Naive B cell (primary cell): ENCODE data around the gene IZUMO4. TPM values are rescaled to one million over a fixed set of nuclear protein-coding genes. Genes with fewer than 3 reads are reported as not detected.
"Not testable (repeated sequence)": the region's sequence is repeated elsewhere in the genome, so short reads cannot be mapped to it uniquely, and the experiment has no call there.

Source experiments
- ATAC-seq, 2 donors: fragments of 150-1000 bp; cut with Tn5 transposase; 2 replicates each; pipeline ENCODE4 v1.10.0; 2021; ENCODE audit warnings: low read depth in 2 of 2, mild to moderate bottlenecking in 2 of 2, moderate library complexity in 2 of 2
- DNase-seq: peaks from one replicate; pipeline ENCODE4 v3.0.0; 2022
- H3K27ac Mint-ChIP-seq, 6 donors: one replicate each; pipeline ENCODE4 v1.8.0; 2020 to 2022; ENCODE audit warnings: mild to moderate bottlenecking in 6 of 6, mixed read lengths in 6 of 6, moderate library complexity in 5 of 6, inconsistent platforms in 2 of 6
- H3K27me3 Mint-ChIP-seq, 3 donors: one replicate each; pipeline ENCODE4 v1.8.0; 2021 to 2022; ENCODE audit warnings: mixed read lengths in 3 of 3, mild to moderate bottlenecking in 1 of 3
- H3K36me3 Mint-ChIP-seq, 2 donors: one replicate each; pipeline ENCODE4 v1.8.0; 2020 to 2022; ENCODE audit warnings: mixed read lengths in 2 of 2, inconsistent platforms in 1 of 2, mild to moderate bottlenecking in 1 of 2
- H3K4me1 Mint-ChIP-seq, 3 donors: one replicate each; pipeline ENCODE4 v1.8.0; 2020 to 2022; ENCODE audit warnings: mixed read lengths in 3 of 3, inconsistent platforms in 1 of 3, mild to moderate bottlenecking in 1 of 3, moderate library complexity in 1 of 3
- H3K4me3 Mint-ChIP-seq, 8 donors: one replicate each; pipeline ENCODE4 v1.8.0; 2020 to 2022; ENCODE audit warnings: mild to moderate bottlenecking in 8 of 8, mixed read lengths in 8 of 8, moderate library complexity in 8 of 8, inconsistent platforms in 2 of 8
- H3K9me3 Mint-ChIP-seq, 7 donors: one replicate each; pipeline ENCODE4 v1.8.0; 2020 to 2022; ENCODE audit warnings: mixed read lengths in 7 of 7, mild to moderate bottlenecking in 5 of 7, inconsistent platforms in 2 of 7, moderate library complexity in 1 of 7
- polyA plus RNA-seq, 6 donors: library from polyadenylated mRNA; unstranded; fragments of 300-500 nt; fragmentation: Illumina TruSeq; gene quantifications; one replicate each; pipeline ENCODE4 v1.2.3, GENCODE V29; 2021; ENCODE audit warnings: low read depth in 6 of 6

IZUMO4 gene
- polyA plus RNA-seq, 6 donors from 2014 or later: 0.48 to 1.2 (median 0.85) TPM

- Mint-ChIP-seq H3K9me3 (no peaks in the 10 kb centered on the region), H3K4me1 (peaks cover 51 to 87% (median 74%) of the 10 kb centered on the region in 3 donors), H3K36me3 (peaks cover 0 to 6% of the 10 kb centered on the region in 2 donors)
These were observed 14.6 kb upstream of the IZUMO4 start for GRCh38 chr19:2081873-2082810.

GRCh38 chr19:2083174-2083854, 13.4 kb upstream of the IZUMO4 start:
- Mint-ChIP-seq H3K27me3 (no peaks in the 10 kb centered on the region), H3K36me3 (peaks cover 0 to 6% of the 10 kb centered on the region in 2 donors), H3K4me3 (peak overlapping the region; percentile 95 to 98 (median 98)), H3K4me1 (peaks cover 58 to 89% (median 84%) of the 10 kb centered on the region in 3 donors), H3K27ac (peak overlapping the region; percentile 99 to 100 (median 100)), H3K9me3 (no peaks in the 10 kb centered on the region)
- ATAC-seq: no peak
- no peak for DNase-seq

More at GRCh38 chr19:2081873-2082810, 14.6 kb upstream of the IZUMO4 start:
- H3K27me3 Mint-ChIP-seq: no peaks in the 10 kb centered on the region
- ATAC-seq (peak; percentile 5 to 9), DNase-seq (no peak)
- peak overlapping the region; percentile 95 to 98 (median 98) for H3K4me3 Mint-ChIP-seq
- H3K27ac Mint-ChIP-seq: peak overlapping the region; percentile 99 to 100 (median 100)

- peak; percentile 98 for DNase-seq
- H3K36me3 Mint-ChIP-seq: peaks cover 0 to 6% of the 10 kb centered on the region in 2 donors
- peak; percentile 40 to 53 for ATAC-seq
- peaks cover 62 to 89% (median 86%) of the 10 kb centered on the region in 3 donors for H3K4me1 Mint-ChIP-seq
- no peaks in the 10 kb centered on the region for H3K27me3 Mint-ChIP-seq
- peak overlapping the region; percentile 95 to 98 (median 98) for H3K4me3 Mint-ChIP-seq
- no peaks in the 10 kb centered on the region for H3K9me3 Mint-ChIP-seq
- H3K27ac Mint-ChIP-seq: peak overlapping the region; percentile 99 to 100 (median 100)
These were observed 11.6 kb upstream of the IZUMO4 start for GRCh38 chr19:2084993-2085720.

GRCh38 chr19:2086695-2087620, 9.8 kb upstream of the IZUMO4 start:
- H3K9me3 Mint-ChIP-seq, H3K27me3 Mint-ChIP-seq, H3K36me3 Mint-ChIP-seq: not testable (repeated sequence)
- peak; percentile 81 for DNase-seq
- Mint-ChIP-seq H3K4me1 (peaks cover 63 to 88% (median 85%) of the 10 kb centered on the region in 3 donors), H3K27ac (peak overlapping the region; percentile 99 to 100 (median 100)), H3K4me3 (peak overlapping the region; percentile 75 to 98 (median 96))
- ATAC-seq: peak; percentile 9 to 11

GRCh38 chr19:2087621-2088100, 9.1 kb upstream of the IZUMO4 start:
- ATAC-seq (peak; percentile 42 to 50), DNase-seq (peak; percentile 93)
- peak overlapping the region; percentile 75 to 98 (median 92) for H3K4me3 Mint-ChIP-seq
- H3K9me3 Mint-ChIP-seq: no peaks in the 10 kb centered on the region
- no peaks in the 10 kb centered on the region for H3K27me3 Mint-ChIP-seq
- peaks cover 0 to 6% of the 10 kb centered on the region in 2 donors for H3K36me3 Mint-ChIP-seq
- H3K4me1 Mint-ChIP-seq: peaks cover 57 to 87% (median 81%) of the 10 kb centered on the region in 3 donors
- H3K27ac Mint-ChIP-seq: peak overlapping the region; percentile 99 to 100 (median 100)

- ATAC-seq: peak in 1 of 2 donors; percentile 2
- peak overlapping the region; percentile 99 to 100 (median 100) for H3K27ac Mint-ChIP-seq
- peaks cover under 1 to 6% of the 10 kb centered on the region in 2 donors for H3K36me3 Mint-ChIP-seq
- no peaks in the 10 kb centered on the region for H3K27me3 Mint-ChIP-seq
- peak; percentile 59 for DNase-seq
- H3K4me1 Mint-ChIP-seq: peaks cover 51 to 85% (median 77%) of the 10 kb centered on the region in 3 donors
- H3K4me3 Mint-ChIP-seq: peak overlapping the region; percentile 84 to 98 (median 88)
- H3K9me3 Mint-ChIP-seq: no peaks in the 10 kb centered on the region
These were observed 7.6 kb upstream of the IZUMO4 start for GRCh38 chr19:2089001-2089711.

GRCh38 chr19:2089727-2090053, 7.0 kb upstream of the IZUMO4 start:
- ATAC-seq: no peak
- Mint-ChIP-seq H3K27me3 (no peaks in the 10 kb centered on the region), H3K36me3 (peaks cover 6% of the 10 kb centered on the region in 2 donors)

GRCh38 chr19:2091926-2092525, 4.7 kb upstream of the IZUMO4 start:
- H3K36me3 Mint-ChIP-seq, H3K27me3 Mint-ChIP-seq, DNase-seq, ATAC-seq, H3K9me3 Mint-ChIP-seq: not testable (repeated sequence)
- H3K4me1 Mint-ChIP-seq: peaks cover 52 to 80% (median 80%) of the 10 kb centered on the region in 3 donors
- peak overlapping the region; percentile 39 to 100 (median 96) for H3K27ac Mint-ChIP-seq
- H3K4me3 Mint-ChIP-seq: peak overlapping the region in 7 of 8 donors; percentile 4 to 100 (median 51)

More at GRCh38 chr19:2089727-2090053, 7.0 kb upstream of the IZUMO4 start:
- no peak for DNase-seq
- Mint-ChIP-seq H3K27ac (peak overlapping the region; percentile 99 to 100 (median 100)), H3K9me3 (no peaks in the 10 kb centered on the region), H3K4me3 (peak overlapping the region; percentile 84 to 98 (median 88)), H3K4me1 (peaks cover 57 to 90% (median 81%) of the 10 kb centered on the region in 3 donors)

- DNase-seq (peak; percentile 95), ATAC-seq (peak; percentile 44 to 54)
- Mint-ChIP-seq H3K27ac (peak within 1 kb of the TSS; percentile 99 to 100 (median 99)), H3K36me3 (peaks cover 0 to 6% of the 10 kb centered on the region in 2 donors), H3K27me3 (no peaks in the 10 kb centered on the region), H3K4me1 (peaks cover 25 to 47% (median 44%) of the 10 kb centered on the region in 3 donors), H3K4me3 (peak within 1 kb of the TSS; percentile 96 to 100 (median 98)), H3K9me3 (no peaks in the 10 kb centered on the region)
These were observed 658 bp upstream of the IZUMO4 start, which contains the start of gene MOB3A for GRCh38 chr19:2096034-2096479. Gene MOB3A, minus strand, starts transcription at chr19:2096326. Its CDS starts 17,766 bp downstream, at chr19:2078560.

- H3K27me3 Mint-ChIP-seq: no peaks in the 10 kb centered on the region
- H3K36me3 Mint-ChIP-seq: peaks cover 4 to 6% of the 10 kb centered on the region in 2 donors
- peak; percentile 3 to 8 for ATAC-seq
- H3K4me1 Mint-ChIP-seq: peaks cover 25 to 40% (median 33%) of the 10 kb centered on the region in 3 donors
- H3K27ac Mint-ChIP-seq: peak overlapping the region; percentile 63 to 99 (median 96)
- DNase-seq: no peak
- H3K4me3 Mint-ChIP-seq: peak overlapping the region; percentile 80 to 100 (median 92)
- no peaks in the 10 kb centered on the region for H3K9me3 Mint-ChIP-seq
These were observed 629 bp downstream of the IZUMO4 start for GRCh38 chr19:2097203-2097885.
